HG03558 (cell line): ENCODE data around the gene LBH.

ENCODE experiments used
- ATAC-seq: cut with Tn5 transposase; IDR thresholded peaks from one replicate; pipeline ENCODE4 v1.9.1; 2021; ENCODE audit warnings: moderate number of reproducible peaks; ENCODE audit not compliant: unreplicated experiment; ENCODE audit errors: extremely low read depth

LBH gene

GRCh38 chr2:30253873-30254684 is 22.7 kb downstream of the LBH start:
- ATAC-seq: no peak

- ATAC-seq: no peak
These were observed 23.3 kb downstream of the LBH start for GRCh38 chr2:30254685-30255001.

- ATAC-seq: no peak
These were observed 23.7 kb downstream of the LBH start for GRCh38 chr2:30255026-30255425.

- no peak for ATAC-seq
These were observed 24.4 kb downstream of the LBH start for GRCh38 chr2:30255466-30256408.

GRCh38 chr2:30257266-30258214 is 26.2 kb downstream of the LBH start:
- no peak for ATAC-seq

GRCh38 chr2:30259071-30259470 is 27.7 kb downstream of the LBH start:
- no peak for ATAC-seq

- no peak for ATAC-seq
These were observed 28.7 kb downstream of the LBH start for GRCh38 chr2:30259827-30260679.

GRCh38 chr2:30260941-30261340 is 29.6 kb downstream of the LBH start:
- ATAC-seq: no peak

GRCh38 chr2:30261695-30262211 is 30.4 kb downstream of the LBH start:
- ATAC-seq: no peak

GRCh38 chr2:30262716-30263309 is 31.5 kb downstream of the LBH start:
- no peak for ATAC-seq

- ATAC-seq: no peak
These were observed 32.9 kb downstream of the LBH start for GRCh38 chr2:30264274-30264673.

- ATAC-seq: no peak
These were observed 34.0 kb downstream of the LBH start for GRCh38 chr2:30265052-30266015.

GRCh38 chr2:30266051-30266621 is 34.8 kb downstream of the LBH start:
- ATAC-seq: no peak

GRCh38 chr2:30266705-30267104 is 35.4 kb downstream of the LBH start:
- no peak for ATAC-seq

- ATAC-seq: no peak
These were observed 36.0 kb downstream of the LBH start for GRCh38 chr2:30267161-30267975.

GRCh38 chr2:30268296-30268871 is 37.0 kb downstream of the LBH start:
- ATAC-seq: no peak
